H1 (cell line): ENCODE data around the gene RHBDF1. TPM values are rescaled to one million over a fixed set of nuclear protein-coding genes. Genes with fewer than 3 reads are reported as not detected.

Source experiments
- SAP30 ChIP-seq: fragments of 300-600 bp; sonication (generic); IDR thresholded peaks from 2 replicates; pipeline ENCODE4 v1.7.1; 2012; ENCODE audit warnings: low read length, moderate library complexity, mild to moderate bottlenecking, inconsistent platforms; ENCODE audit not compliant: insufficient read depth, insufficient replicate concordance
- polyA plus RNA-seq, 7 experiments: library from polyadenylated mRNA; depleted of rRNA in 3 of 7; stranded (reverse) in 5 of 7; unstranded in 2 of 7; fragments of >200 nt in 5 of 7; fragments of 200-250 nt in 2 of 7; gene quantifications; 1 replicate in 5 of 7; 2 replicates in 1 of 7; 4 replicates in 1 of 7; pipeline versions ENCODE4 v1.2.1 to v1.2.3, GENCODE V29; 2011 to 2013; ENCODE audit warnings: missing spikeins in 2 of 7, mixed read lengths in 2 of 7
- total RNA-seq: library from RNA; stranded (reverse); fragmentation: NEBNext Ultra II Directional; extraction: Animal tissue kit (Norgen Biotek cat#: 25700); gene quantifications from 2 replicates; pipeline ENCODE4 v1.2.1, GENCODE V29; 2021
- TF ChIP-seq, protein P1 (sequence below): IDR thresholded peaks from 2 replicates; pipeline ENCODE4 v1.6.1; 2012; ENCODE audit warnings: inconsistent platforms

RHBDF1 gene
- total and polyA plus RNA-seq, 2 of the 8 experiments (the other 6 are each of a cell fraction or from before 2014, with no cell fraction given) = 37.4 to 51.6 TPM

DNA sequence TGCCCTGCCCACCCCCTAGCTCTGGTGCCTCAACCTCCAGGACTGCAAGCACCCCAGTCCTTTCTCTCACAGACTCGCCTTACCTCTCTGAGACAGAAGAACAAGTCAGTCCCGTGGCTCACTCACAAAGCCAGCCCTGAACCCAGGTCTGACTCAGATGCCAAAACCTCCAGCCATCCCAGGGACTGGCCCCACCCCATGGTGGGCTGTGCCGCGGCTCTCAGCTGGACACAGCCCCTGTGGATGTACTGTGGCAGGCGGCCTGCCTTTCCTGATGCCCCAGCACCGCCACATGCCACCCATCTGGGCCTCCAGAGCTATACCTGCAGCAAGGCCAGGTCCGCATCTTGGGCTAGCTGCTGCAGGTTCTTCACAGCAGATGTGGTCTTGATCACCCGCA, 25.4 kb upstream of the RHBDF1 start (continued):
- TF ChIP-seq, protein P1, sequence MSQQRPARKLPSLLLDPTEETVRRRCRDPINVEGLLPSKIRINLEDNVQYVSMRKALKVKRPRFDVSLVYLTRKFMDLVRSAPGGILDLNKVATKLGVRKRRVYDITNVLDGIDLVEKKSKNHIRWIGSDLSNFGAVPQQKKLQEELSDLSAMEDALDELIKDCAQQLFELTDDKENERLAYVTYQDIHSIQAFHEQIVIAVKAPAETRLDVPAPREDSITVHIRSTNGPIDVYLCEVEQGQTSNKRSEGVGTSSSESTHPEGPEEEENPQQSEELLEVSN = no peak
- no peak for TF ChIP-seq SAP30
